ENCODE data around the gene ACSF3. TPM values are rescaled to one million over a fixed set of nuclear protein-coding genes. Genes with fewer than 3 reads are reported as not detected.

Gene ACSF3
- total RNA-seq, 2 experiments from 2014 or later, result 44.7 to 49.5 TPM

DNA sequence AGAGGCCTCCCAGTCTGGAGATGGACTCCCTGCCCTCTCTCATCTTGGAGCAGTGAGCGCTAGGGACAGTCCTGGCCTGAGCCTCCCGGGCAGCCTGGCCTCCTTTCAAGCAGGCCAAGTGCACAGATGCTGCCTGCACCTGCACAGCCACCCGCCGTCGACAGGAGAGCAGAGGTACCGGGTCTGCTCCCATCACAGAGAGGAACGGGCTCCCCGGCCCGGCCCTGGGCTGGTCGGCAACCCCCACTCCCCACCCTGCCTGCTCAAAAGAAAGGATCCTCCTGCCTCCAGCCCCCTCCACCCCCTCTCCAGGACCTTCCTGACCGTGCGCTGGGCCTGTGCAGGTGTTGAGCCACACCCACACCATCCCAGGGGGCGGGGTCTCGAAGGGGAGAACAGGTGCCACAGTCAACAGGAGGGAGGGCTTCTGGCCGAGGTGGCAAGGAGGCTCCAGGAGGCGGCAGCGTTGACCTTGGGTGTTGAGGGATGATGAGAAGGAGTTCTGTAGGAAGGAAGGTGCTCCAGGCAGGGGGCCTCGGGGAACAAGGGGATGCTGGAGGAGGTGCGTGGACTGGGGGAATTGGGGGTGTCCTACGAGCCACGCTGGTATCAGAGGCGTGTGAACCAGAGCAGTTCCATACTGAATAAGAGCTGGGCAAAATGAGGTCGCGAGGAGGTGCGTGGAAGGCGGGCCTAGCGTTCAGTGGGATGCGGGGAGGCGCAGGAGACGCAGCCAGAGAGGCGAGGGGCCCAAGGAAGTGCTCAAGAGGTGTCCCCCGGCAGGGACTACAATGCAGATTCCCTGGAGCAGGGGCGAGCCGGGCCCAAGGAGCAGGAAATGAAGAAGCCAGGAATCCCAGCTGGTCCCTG, 76.9 kb downstream of the ACSF3 start:
- no peaks in the 10 kb centered on the region for H3K9me3 Mint-ChIP-seq
- POLR2A ChIA-PET, result interaction anchor here (0.8 to 1.6 kb wide), 5 partner anchors 22 to 313 kb away, joined by 3 to 10 read pairs (median 4); partner anchors contain the start of genes ACSF3, GALNS, TRAPPC2L and ZNF778
- intact Hi-C loops (cut with DNase I, micrococcal nuclease), result loop anchor here in 1 of 2 experiments (1.0 to 2.0 kb wide), 2 partner anchors 22 to 46 kb away; partner anchors contain the start of gene ZNF778
- DNase-seq, result peak in 4 of 14 experiments; percentile 9 to 65 (median 32)
- Histone ChIP-seq H3K4me1 (ENCODE audit: insufficient read depth, low read length) (peaks cover 30% of the 10 kb centered on the region), H3K27me3 (ENCODE audit: control insufficient read depth in 1 of 2, insufficient read depth in 2 of 2, low read length in 2 of 2) (no peaks in the 10 kb centered on the region), H3K36me3 (ENCODE audit: insufficient read depth, low read length) (no peaks in the 10 kb centered on the region), H3K27ac (ENCODE audit: low read depth in 1 of 2, low read length in 2 of 2) (no peak overlapping the region), H3K4me3 (ENCODE audit: low read length) (peak overlapping the region; percentile 53), H3K9me3 (ENCODE audit: control insufficient read depth in 1 of 2, insufficient read depth in 1 of 2, low read length in 2 of 2) (peaks cover 0 to 5% of the 10 kb centered on the region in 2 experiments)
- TF ChIP-seq, protein P1, sequence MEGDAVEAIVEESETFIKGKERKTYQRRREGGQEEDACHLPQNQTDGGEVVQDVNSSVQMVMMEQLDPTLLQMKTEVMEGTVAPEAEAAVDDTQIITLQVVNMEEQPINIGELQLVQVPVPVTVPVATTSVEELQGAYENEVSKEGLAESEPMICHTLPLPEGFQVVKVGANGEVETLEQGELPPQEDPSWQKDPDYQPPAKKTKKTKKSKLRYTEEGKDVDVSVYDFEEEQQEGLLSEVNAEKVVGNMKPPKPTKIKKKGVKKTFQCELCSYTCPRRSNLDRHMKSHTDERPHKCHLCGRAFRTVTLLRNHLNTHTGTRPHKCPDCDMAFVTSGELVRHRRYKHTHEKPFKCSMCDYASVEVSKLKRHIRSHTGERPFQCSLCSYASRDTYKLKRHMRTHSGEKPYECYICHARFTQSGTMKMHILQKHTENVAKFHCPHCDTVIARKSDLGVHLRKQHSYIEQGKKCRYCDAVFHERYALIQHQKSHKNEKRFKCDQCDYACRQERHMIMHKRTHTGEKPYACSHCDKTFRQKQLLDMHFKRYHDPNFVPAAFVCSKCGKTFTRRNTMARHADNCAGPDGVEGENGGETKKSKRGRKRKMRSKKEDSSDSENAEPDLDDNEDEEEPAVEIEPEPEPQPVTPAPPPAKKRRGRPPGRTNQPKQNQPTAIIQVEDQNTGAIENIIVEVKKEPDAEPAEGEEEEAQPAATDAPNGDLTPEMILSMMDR (IDR thresholded peaks at IDR 0.05), result no peak
- H3K27me3 Mint-ChIP-seq, result peaks cover 4% of the 10 kb centered on the region
- CTCF ChIA-PET, result interaction anchor here (0.5 to 1.0 kb wide), 2 partner anchors 46 to 278 kb away, joined by 3 to 5 read pairs; no protein-coding TSS in a partner anchor
- no peaks in the 10 kb centered on the region for H3K36me3 Mint-ChIP-seq (ENCODE audit: low read depth)
- peak; percentile 4 for ATAC-seq (ENCODE audit: poor library complexity)
- H3K27ac Mint-ChIP-seq, result no peak overlapping the region
- peak overlapping the region; percentile 79 for H3K4me3 Mint-ChIP-seq
- peaks cover 8% of the 10 kb centered on the region for H3K4me1 Mint-ChIP-seq (ENCODE audit: low read depth)

DNA sequence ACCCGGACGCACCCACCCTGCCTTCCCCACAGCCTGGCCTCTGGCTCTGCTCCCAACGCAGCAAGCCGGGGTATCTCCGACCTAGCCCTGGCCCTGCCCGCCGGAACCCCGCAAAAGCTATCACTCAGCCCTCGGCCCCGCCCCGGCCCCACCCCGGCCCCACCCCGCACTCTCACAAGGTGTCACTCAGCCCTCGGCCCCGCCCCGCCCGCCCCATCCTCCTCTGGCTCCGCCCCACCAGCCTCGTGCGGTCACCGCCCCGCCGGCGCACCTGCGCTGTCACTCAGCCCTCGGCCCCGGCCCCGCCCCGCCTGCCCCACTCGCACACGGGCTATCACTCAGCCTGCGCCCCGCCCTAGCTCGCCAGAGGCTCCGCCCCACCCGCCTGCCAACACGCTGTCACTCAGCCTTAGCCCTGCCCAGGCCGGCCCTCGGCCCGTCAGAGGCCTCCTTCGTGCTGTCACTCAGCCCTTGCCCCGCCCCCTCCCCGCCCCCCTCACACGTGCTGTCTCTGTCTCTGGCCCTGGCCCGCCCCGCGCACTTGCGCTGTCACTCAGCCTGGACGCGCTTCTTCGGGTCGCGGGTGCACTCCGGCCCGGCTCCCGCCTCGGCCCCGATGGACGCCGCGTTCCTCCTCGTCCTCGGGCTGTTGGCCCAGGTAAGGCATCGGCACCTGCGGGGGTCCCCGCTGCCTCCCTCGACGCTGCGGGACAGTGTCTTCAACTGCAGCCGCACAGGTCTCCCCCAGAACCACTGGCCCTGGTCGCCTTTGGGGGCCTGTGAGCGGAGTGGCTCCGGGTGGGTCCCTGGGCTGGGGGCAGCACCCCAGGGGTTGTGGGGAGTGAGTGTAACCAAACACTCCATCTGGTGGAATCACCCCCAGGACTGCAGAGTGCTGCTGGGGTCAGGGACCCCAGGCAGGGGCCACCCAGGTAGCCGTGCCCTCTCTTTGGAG, 77.8 kb downstream of the ACSF3 start, which contains the start of gene CDH15:
CDH15 (plus strand) TSS at position 533 of the 955 bp plus-strand sequence; CDS start at position 617, 84 bp downstream.
- no peaks in the 10 kb centered on the region for H3K36me3 ChIP-seq (ENCODE audit: insufficient read depth, low read length)
- peaks cover 30% of the 10 kb centered on the region for H3K4me1 ChIP-seq (ENCODE audit: insufficient read depth, low read length)
- Mint-ChIP-seq H3K27me3 (peaks cover 4% of the 10 kb centered on the region), H3K4me3 (peak within 1 kb of the TSS; percentile 79), H3K4me1 (ENCODE audit: low read depth) (peaks cover 8% of the 10 kb centered on the region), H3K27ac (no peak within 1 kb of the TSS), H3K36me3 (ENCODE audit: low read depth) (no peaks in the 10 kb centered on the region), H3K9me3 (no peaks in the 10 kb centered on the region)
- H3K27me3 ChIP-seq (ENCODE audit: control insufficient read depth in 1 of 2, insufficient read depth in 2 of 2, low read length in 2 of 2), result no peaks in the 10 kb centered on the region
- no peak within 1 kb of the TSS for H3K27ac ChIP-seq (ENCODE audit: low read depth in 1 of 2, low read length in 2 of 2)
- CTCF ChIA-PET, result interaction anchor here (0.5 to 1.0 kb wide), 2 partner anchors 45 to 277 kb away, joined by 3 to 5 read pairs; no protein-coding TSS in a partner anchor
- ATAC-seq (ENCODE audit: poor library complexity) (peak; percentile 96), DNase-seq (peak; percentile 92 to 99 (median 95))
- POLR2A ChIA-PET, result interaction anchor here (0.8 to 1.6 kb wide), 5 partner anchors 21 to 314 kb away, joined by 3 to 10 read pairs (median 4); partner anchors contain the start of genes ACSF3, GALNS, TRAPPC2L and ZNF778
- peak within 1 kb of the TSS; percentile 53 for H3K4me3 ChIP-seq (ENCODE audit: low read length)
- H3K9me3 ChIP-seq (ENCODE audit: control insufficient read depth in 1 of 2, insufficient read depth in 1 of 2, low read length in 2 of 2), result peaks cover 0 to 5% of the 10 kb centered on the region in 2 experiments
- TF ChIP-seq, protein P1 (IDR thresholded peaks at IDR 0.05), result no peak
- intact Hi-C loops (cut with DNase I, micrococcal nuclease), result loop anchor here in 1 of 2 experiments (1.0 to 2.0 kb wide), 2 partner anchors 21 to 45 kb away; partner anchors contain the start of gene ZNF778

DNA sequence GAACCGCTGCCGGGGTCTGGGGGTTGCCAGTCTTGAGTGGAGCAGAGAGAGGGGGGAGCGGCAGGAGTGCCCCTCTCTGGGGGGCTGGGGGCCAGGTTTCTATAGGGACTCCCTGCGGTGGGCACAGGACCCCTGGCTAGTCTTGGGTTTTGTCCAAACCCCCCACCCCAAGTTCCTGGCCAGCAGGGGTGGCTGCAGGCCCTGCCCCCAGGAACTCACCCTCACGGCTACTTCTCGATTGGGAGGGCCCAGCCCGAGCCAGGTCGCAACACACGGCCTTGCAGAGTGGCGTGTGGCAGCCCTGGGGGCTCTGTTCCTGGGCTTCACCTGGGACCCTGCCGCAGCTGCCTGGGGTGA, 78.5 kb downstream of the ACSF3 start:
- ChIA-PET CTCF (no interaction called here), POLR2A (no interaction called here)
- peaks cover 0 to 5% of the 10 kb centered on the region in 2 experiments for H3K9me3 ChIP-seq (ENCODE audit: control insufficient read depth in 1 of 2, insufficient read depth in 1 of 2, low read length in 2 of 2)
- ATAC-seq (ENCODE audit: poor library complexity), result no peak
- no peaks in the 10 kb centered on the region for H3K9me3 Mint-ChIP-seq
- H3K4me1 Mint-ChIP-seq (ENCODE audit: low read depth), result peaks cover 8% of the 10 kb centered on the region
- peak in 1 of 14 experiments; percentile 54 for DNase-seq
- no peaks in the 10 kb centered on the region for H3K27me3 ChIP-seq (ENCODE audit: control insufficient read depth in 1 of 2, insufficient read depth in 2 of 2, low read length in 2 of 2)
- H3K27ac ChIP-seq (ENCODE audit: low read depth in 1 of 2, low read length in 2 of 2), result no peak overlapping the region
- intact Hi-C loops (cut with DNase I, micrococcal nuclease), result no loop called here
- no peak overlapping the region for H3K4me3 ChIP-seq (ENCODE audit: low read length)
- H3K4me3 Mint-ChIP-seq, result no peak overlapping the region
- no peaks in the 10 kb centered on the region for H3K36me3 Mint-ChIP-seq (ENCODE audit: low read depth)
- no peaks in the 10 kb centered on the region for H3K36me3 ChIP-seq (ENCODE audit: insufficient read depth, low read length)
- peaks cover 4% of the 10 kb centered on the region for H3K27me3 Mint-ChIP-seq
- H3K27ac Mint-ChIP-seq, result no peak overlapping the region
- peaks cover 26% of the 10 kb centered on the region for H3K4me1 ChIP-seq (ENCODE audit: insufficient read depth, low read length)
- TF ChIP-seq, protein P1 (IDR thresholded peaks at IDR 0.05), result no peak

Data from CD4-positive, alpha-beta T cell (primary cell).